Measurements from ENCODE around the gene MEAK7. TPM values are rescaled to one million over a fixed set of nuclear protein-coding genes. Genes with fewer than 3 reads are reported as not detected.

MEAK7 gene
- total and polyA plus RNA-seq, 7 donors: 2.2 to 7.1 (median 2.8) TPM

- 78 to 85% (median 82%) methylated on average over 13 of the region's 13 CpGs for WGBS, 3 donors
- intact Hi-C loops (cut with DNase I): loop anchor here in 1 of 2 donors (5.0 kb wide), 1 partner anchor 201 kb away; no protein-coding TSS in a partner anchor
Measured at GRCh38 chr16:84478172-84478947, 26.1 kb downstream of the MEAK7 start.

GRCh38 chr16:84477661-84478060, 26.8 kb downstream of the MEAK7 start:
- TF ChIP-seq CTCF (IDR thresholded peaks at IDR 0.05): no peak

More at GRCh38 chr16:84478172-84478947, 26.1 kb downstream of the MEAK7 start:
- Histone ChIP-seq H3K4me3 (no peak overlapping the region), H3K27me3 (ENCODE audit: insufficient read depth in 3 of 3, low read length in 2 of 3) (no peaks in the 10 kb centered on the region), H3K9me3 (no peaks in the 10 kb centered on the region), H3K4me1 (no peaks in the 10 kb centered on the region), H3K36me3 (ENCODE audit: insufficient read depth in 1 of 2, low read depth in 1 of 2) (peaks cover 0 to 34% of the 10 kb centered on the region in 2 donors), H3K27ac (no peak overlapping the region)
- DNase-seq (no peak), ATAC-seq (no peak)
- no peak for TF ChIP-seq CTCF (IDR thresholded peaks at IDR 0.05)

GRCh38 chr16:84476401-84476800, 28.1 kb downstream of the MEAK7 start:
- Histone ChIP-seq H3K4me1 (no peaks in the 10 kb centered on the region), H3K27me3 (ENCODE audit: insufficient read depth in 3 of 3, low read length in 2 of 3) (no peaks in the 10 kb centered on the region), H3K36me3 (ENCODE audit: insufficient read depth in 1 of 2, low read depth in 1 of 2) (peaks cover 0 to 25% of the 10 kb centered on the region in 2 donors), H3K27ac (no peak overlapping the region), H3K9me3 (no peaks in the 10 kb centered on the region), H3K4me3 (no peak overlapping the region)
- intact Hi-C loops (cut with DNase I): loop anchor here in 1 of 2 donors (5.0 kb wide), 1 partner anchor 199 kb away; no protein-coding TSS in a partner anchor
- 94 to 96% (median 95%) methylated on average over 8 of the region's 8 CpGs for WGBS, 3 donors
- ATAC-seq (no peak), DNase-seq (no peak)
- no peak for TF ChIP-seq CTCF (IDR thresholded peaks at IDR 0.05)

More at GRCh38 chr16:84477661-84478060, 26.8 kb downstream of the MEAK7 start:
- Histone ChIP-seq H3K27ac (no peak overlapping the region), H3K9me3 (no peaks in the 10 kb centered on the region), H3K4me1 (no peaks in the 10 kb centered on the region), H3K4me3 (no peak overlapping the region), H3K27me3 (ENCODE audit: insufficient read depth in 3 of 3, low read length in 2 of 3) (no peaks in the 10 kb centered on the region), H3K36me3 (ENCODE audit: insufficient read depth in 1 of 2, low read depth in 1 of 2) (peaks cover 0 to 29% of the 10 kb centered on the region in 2 donors)
- ATAC-seq (no peak), DNase-seq (no peak)
- WGBS, 3 donors: 77 to 84% (median 80%) methylated on average over 7 of the region's 7 CpGs
- intact Hi-C loops (cut with DNase I): loop anchor here in 1 of 2 donors (5.0 kb wide), 1 partner anchor 200 kb away; no protein-coding TSS in a partner anchor

GRCh38 chr16:84475643-84476240, 28.7 kb downstream of the MEAK7 start:
- no peak for ATAC-seq
- 88 to 94% (median 92%) methylated on average over 8 of the region's 8 CpGs for WGBS, 3 donors
- Histone ChIP-seq H3K4me3 (no peak overlapping the region), H3K36me3 (ENCODE audit: insufficient read depth in 1 of 2, low read depth in 1 of 2) (peaks cover 0 to 18% of the 10 kb centered on the region in 2 donors), H3K27me3 (ENCODE audit: insufficient read depth in 3 of 3, low read length in 2 of 3) (no peaks in the 10 kb centered on the region), H3K9me3 (no peaks in the 10 kb centered on the region), H3K27ac (no peak overlapping the region), H3K4me1 (no peaks in the 10 kb centered on the region)
- DNase-seq: no peak
- intact Hi-C loops (cut with DNase I): loop anchor here in 1 of 2 donors (5.0 kb wide), 1 partner anchor 198 kb away; no protein-coding TSS in a partner anchor
- no peak for TF ChIP-seq CTCF (IDR thresholded peaks at IDR 0.05)

Measured in psoas muscle (tissue), 8 donors.